ENCODE results near the gene PEX14.

GRCh38 chr1:10613861-10614260 lies 139.1 kb downstream of the PEX14 start:
- TF ChIP-seq CTCF (IDR thresholded peaks at IDR 0.05) (no peak), EP300 (IDR thresholded peaks at IDR 0.05) (no peak)

All from gastroesophageal sphincter (tissue), 3 donors.